ENCODE measurements around the gene NHLRC3. TPM values are rescaled to one million over a fixed set of nuclear protein-coding genes. Genes with fewer than 3 reads are reported as not detected.
"Not testable (repeated sequence)": the region's sequence is repeated elsewhere in the genome, so short reads cannot be mapped to it uniquely, and the experiment has no call there.

NHLRC3 gene
- total and polyA plus RNA-seq, 2 donors from 2014 or later = 12.6 to 30.4 TPM

GRCh38 chr13:39058040-39058439, 19.8 kb downstream of the NHLRC3 start:
- DNase-seq (no peak), FAIRE-seq (no peak)
- Histone ChIP-seq H3K4me1 (ENCODE audit: control insufficient read depth in 2 of 3, insufficient read depth in 2 of 3, low read depth in 1 of 3, low read length in 3 of 3) (no peaks in the 10 kb centered on the region), H3K9ac (ENCODE audit: low read length in 3 of 3) (no peak overlapping the region), H3K27ac (ENCODE audit: low read depth in 2 of 2, low read length in 2 of 2) (no peak overlapping the region), H3K27me3 (ENCODE audit: control insufficient read depth, insufficient read depth, low read length) (no peaks in the 10 kb centered on the region), H3K9me3 (ENCODE audit: control insufficient read depth in 2 of 3, insufficient read depth in 1 of 3, low read length in 3 of 3) (no peaks in the 10 kb centered on the region), H3K4me3 (ENCODE audit: low read length in 3 of 3) (no peak overlapping the region), H3K36me3 (ENCODE audit: control insufficient read depth in 2 of 3, insufficient read depth in 3 of 3, low read length in 3 of 3) (peaks cover 0 to 5% (median 2%) of the 10 kb centered on the region in 3 donors)
- no peak for TF ChIP-seq CTCF (IDR thresholded peaks at IDR 0.05; ENCODE audit: borderline replicate concordance, extremely low read depth, insufficient read depth)
- intact Hi-C loops (cut with DNase I) = no loop called here

- no peaks in the 10 kb centered on the region for H3K27me3 ChIP-seq (ENCODE audit: control insufficient read depth, insufficient read depth, low read length)
- H3K27ac ChIP-seq (ENCODE audit: low read depth in 2 of 2, low read length in 2 of 2) = no peak overlapping the region
- H3K9ac ChIP-seq (ENCODE audit: low read length in 3 of 3) = no peak overlapping the region
- FAIRE-seq (no peak), DNase-seq (no peak)
- H3K4me3 ChIP-seq (ENCODE audit: low read length in 3 of 3) = no peak overlapping the region
- no peak for TF ChIP-seq CTCF (IDR thresholded peaks at IDR 0.05; ENCODE audit: borderline replicate concordance, extremely low read depth, insufficient read depth)
- no peaks in the 10 kb centered on the region for H3K36me3 ChIP-seq (ENCODE audit: control insufficient read depth in 2 of 3, insufficient read depth in 3 of 3, low read length in 3 of 3)
- H3K4me1 ChIP-seq (ENCODE audit: control insufficient read depth in 2 of 3, insufficient read depth in 2 of 3, low read depth in 1 of 3, low read length in 3 of 3) = no peaks in the 10 kb centered on the region
- H3K9me3 ChIP-seq (ENCODE audit: control insufficient read depth in 2 of 3, insufficient read depth in 1 of 3, low read length in 3 of 3) = no peaks in the 10 kb centered on the region
- intact Hi-C loops (cut with DNase I) = no loop called here
These were observed 23.7 kb downstream of the NHLRC3 start for GRCh38 chr13:39062004-39062403.

GRCh38 chr13:39072842-39073241, 34.6 kb downstream of the NHLRC3 start:
- H3K27ac ChIP-seq (ENCODE audit: low read depth in 2 of 2, low read length in 2 of 2) = no peak overlapping the region
- intact Hi-C loops (cut with DNase I) = no loop called here
- H3K9me3 ChIP-seq (ENCODE audit: control insufficient read depth in 2 of 3, insufficient read depth in 1 of 3, low read length in 3 of 3) = no peaks in the 10 kb centered on the region
- H3K27me3 ChIP-seq (ENCODE audit: control insufficient read depth, insufficient read depth, low read length) = no peaks in the 10 kb centered on the region
- H3K36me3 ChIP-seq (ENCODE audit: control insufficient read depth in 2 of 3, insufficient read depth in 3 of 3, low read length in 3 of 3) = no peaks in the 10 kb centered on the region
- no peak for TF ChIP-seq CTCF (IDR thresholded peaks at IDR 0.05; ENCODE audit: borderline replicate concordance, extremely low read depth, insufficient read depth)
- H3K4me3 ChIP-seq (ENCODE audit: low read length in 3 of 3) = no peak overlapping the region
- no peaks in the 10 kb centered on the region for H3K4me1 ChIP-seq (ENCODE audit: control insufficient read depth in 2 of 3, insufficient read depth in 2 of 3, low read depth in 1 of 3, low read length in 3 of 3)
- DNase-seq (no peak), FAIRE-seq (no peak)
- H3K9ac ChIP-seq (ENCODE audit: low read length in 3 of 3) = no peak overlapping the region

- FAIRE-seq = no peak
- intact Hi-C loops (cut with DNase I) = no loop called here
- no peaks in the 10 kb centered on the region for H3K9me3 ChIP-seq (ENCODE audit: control insufficient read depth in 2 of 3, insufficient read depth in 1 of 3, low read length in 3 of 3)
- no peaks in the 10 kb centered on the region for H3K36me3 ChIP-seq (ENCODE audit: control insufficient read depth in 2 of 3, insufficient read depth in 3 of 3, low read length in 3 of 3)
- no peak overlapping the region for H3K27ac ChIP-seq (ENCODE audit: low read depth in 2 of 2, low read length in 2 of 2)
- no peaks in the 10 kb centered on the region for H3K4me1 ChIP-seq (ENCODE audit: control insufficient read depth in 2 of 3, insufficient read depth in 2 of 3, low read depth in 1 of 3, low read length in 3 of 3)
- H3K27me3 ChIP-seq (ENCODE audit: control insufficient read depth, insufficient read depth, low read length) = no peaks in the 10 kb centered on the region
- no peak for TF ChIP-seq CTCF (IDR thresholded peaks at IDR 0.05; ENCODE audit: borderline replicate concordance, extremely low read depth, insufficient read depth)
- no peak overlapping the region for H3K4me3 ChIP-seq (ENCODE audit: low read length in 3 of 3)
- no peak for DNase-seq
- H3K9ac ChIP-seq (ENCODE audit: low read length in 3 of 3) = no peak overlapping the region
These were observed 35.7 kb downstream of the NHLRC3 start for GRCh38 chr13:39073983-39074382.

- H3K9ac ChIP-seq (ENCODE audit: low read length in 3 of 3); H3K4me3 ChIP-seq (ENCODE audit: low read length in 3 of 3); H3K36me3 ChIP-seq (ENCODE audit: control insufficient read depth in 2 of 3, insufficient read depth in 3 of 3, low read length in 3 of 3); H3K4me1 ChIP-seq (ENCODE audit: control insufficient read depth in 2 of 3, insufficient read depth in 2 of 3, low read depth in 1 of 3, low read length in 3 of 3); DNase-seq; H3K9me3 ChIP-seq (ENCODE audit: control insufficient read depth in 2 of 3, insufficient read depth in 1 of 3, low read length in 3 of 3); intact Hi-C loops (cut with DNase I); FAIRE-seq; H3K27ac ChIP-seq (ENCODE audit: low read depth in 2 of 2, low read length in 2 of 2); H3K27me3 ChIP-seq (ENCODE audit: control insufficient read depth, insufficient read depth, low read length): not testable (repeated sequence)
These were observed 48.1 kb downstream of the NHLRC3 start for GRCh38 chr13:39086251-39086945.
